Stimulated activated CD4-positive, alpha-beta T cell treated with anti-CD3 and anti-CD28 coated beads, Interleukin-1b, Interleukin-23, amount 100 ng/mL, for 1 hour (primary cell): ENCODE measurements around the gene CNTLN.
"Not testable (repeated sequence)": the region's sequence is repeated elsewhere in the genome, so short reads cannot be mapped to it uniquely, and the experiment has no call there.

ENCODE experiments used
- DNase-seq, 2 donors: peaks; one replicate each; pipeline ENCODE4 v3.0.0-alpha.2; 2020; ENCODE audit warnings: low read depth in 2 of 2

CNTLN gene

DNA sequence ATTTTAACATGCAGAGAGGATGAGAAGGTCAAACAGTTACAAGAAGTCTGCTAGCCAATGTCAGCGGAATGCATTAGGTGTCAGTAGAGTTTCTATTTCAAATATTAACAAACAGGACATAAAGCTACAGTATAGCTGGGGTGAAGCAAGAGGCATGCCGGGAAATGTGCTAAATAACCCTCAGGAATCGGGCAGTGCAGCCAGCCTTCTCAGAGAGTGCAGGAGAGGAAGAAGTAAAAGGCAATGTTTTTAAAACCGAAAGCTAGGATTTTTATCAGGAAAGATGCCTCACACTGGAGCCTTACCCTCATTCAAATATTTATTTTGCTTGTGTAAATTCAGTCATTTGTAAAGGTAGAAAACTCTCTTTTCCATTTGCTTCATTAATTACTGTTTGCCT lies 384.9 kb downstream of the CNTLN start:
- DNase-seq: no peak

DNA sequence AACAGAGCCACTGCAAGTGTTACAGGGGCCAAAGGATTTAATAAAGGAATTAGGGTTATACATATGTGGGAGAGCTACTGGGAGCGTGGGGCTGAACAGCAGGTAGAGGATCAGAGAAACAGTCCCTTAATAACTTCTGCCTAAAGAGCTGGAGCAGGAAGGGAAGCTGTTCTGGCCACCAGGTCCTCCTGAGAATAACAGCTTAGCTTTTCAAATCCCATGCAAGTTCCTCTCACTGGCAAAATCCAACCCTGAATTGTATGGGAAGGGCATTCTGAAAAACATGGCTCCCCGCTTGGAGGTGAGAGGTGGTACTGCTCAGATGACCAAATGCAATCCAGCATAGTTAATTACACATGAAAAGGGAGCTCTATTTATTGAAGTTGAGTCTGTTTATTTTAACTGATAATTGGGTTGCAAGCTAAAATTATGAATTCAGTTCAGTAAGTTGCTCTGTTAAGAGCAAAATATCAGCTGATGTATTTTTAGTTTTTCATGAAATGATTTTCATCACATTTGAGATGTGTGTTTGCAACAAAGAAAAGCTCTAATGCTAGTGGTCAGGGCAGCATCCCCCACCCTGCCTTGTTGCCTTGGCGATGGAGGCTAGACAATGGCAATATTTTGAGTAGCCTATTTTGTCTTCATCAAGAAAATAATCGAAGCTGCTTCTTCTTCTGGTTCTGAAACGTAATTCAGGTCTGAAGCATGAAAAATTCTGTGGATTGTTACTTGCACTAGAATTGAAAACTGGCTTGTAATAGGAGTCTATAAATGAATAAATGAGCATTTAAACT lies 385.6 kb downstream of the CNTLN start:
- no peak for DNase-seq

DNA sequence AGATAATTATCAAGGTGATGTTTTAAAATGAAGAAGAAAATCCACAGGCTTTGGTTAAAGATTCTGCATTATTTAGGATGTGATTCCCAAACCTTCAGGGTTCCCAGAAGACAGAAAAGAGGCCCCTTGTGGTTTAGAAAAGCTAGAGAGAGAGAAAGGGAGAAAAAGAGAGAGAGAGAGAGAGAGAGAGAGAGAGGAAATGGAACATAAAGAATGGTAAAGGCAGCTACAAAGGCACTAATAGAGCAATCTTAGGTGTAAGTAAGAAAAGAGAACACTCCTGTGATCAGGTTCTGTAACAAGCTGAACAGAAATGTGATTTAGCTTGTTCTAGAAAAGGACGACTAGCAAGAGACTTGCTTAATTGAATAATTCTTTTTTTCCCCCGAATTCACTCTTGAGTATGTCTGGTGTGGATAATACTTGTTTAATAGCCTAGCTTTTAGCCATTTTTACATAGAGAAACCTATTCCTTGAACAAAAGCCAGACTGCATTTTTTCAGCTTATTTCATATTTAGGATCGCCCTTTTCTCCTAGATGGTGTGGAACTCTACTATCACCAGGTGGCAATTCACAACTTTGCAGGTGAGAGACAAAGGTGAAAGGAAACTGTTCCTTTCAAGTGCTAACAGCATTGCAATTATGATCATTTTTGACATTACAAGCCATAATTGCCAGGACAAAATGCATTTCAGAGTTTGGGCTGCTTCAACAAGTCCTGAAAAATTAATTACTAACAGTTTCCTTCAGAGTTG lies 386.4 kb downstream of the CNTLN start:
- DNase-seq: no peak

DNA sequence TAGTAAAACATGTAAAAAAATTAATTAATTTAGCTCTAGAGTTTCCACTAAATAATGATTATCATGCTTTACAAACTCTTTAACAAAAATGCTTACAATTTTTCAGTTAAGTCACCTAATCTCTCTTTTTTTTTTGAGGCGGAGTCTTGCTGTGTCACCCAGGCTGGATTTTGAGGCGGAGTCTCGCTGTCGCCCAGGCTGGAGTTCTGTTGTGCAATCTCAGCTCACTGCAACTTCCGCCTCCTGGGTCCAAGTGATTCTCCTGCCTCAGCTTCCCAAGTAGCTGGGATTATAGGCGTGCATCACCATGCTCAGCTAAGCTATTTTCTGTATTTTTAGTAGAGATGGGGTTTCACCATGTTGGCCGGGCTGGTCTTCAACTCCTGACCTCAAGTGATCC lies 391.9 kb downstream of the CNTLN start:
- not testable (repeated sequence) for DNase-seq

DNA sequence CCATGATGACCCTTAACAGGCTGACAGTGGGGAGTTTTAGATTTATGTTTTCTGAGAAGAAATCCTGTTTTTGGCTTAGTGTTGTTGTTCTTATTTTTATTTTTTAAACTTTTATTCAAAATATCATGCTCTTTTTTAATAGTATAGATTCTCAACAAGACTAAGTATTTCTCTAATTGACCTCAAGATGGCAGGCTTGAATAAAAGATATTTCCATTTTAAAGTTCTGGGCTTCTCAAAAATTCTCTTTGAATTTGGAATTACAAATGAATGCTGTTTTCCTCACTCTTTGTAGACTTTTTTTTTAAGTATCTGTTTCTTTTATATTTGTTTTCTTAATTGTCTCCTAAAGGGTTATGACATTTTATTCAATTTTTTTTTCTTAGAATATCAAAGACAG lies 394.0 kb downstream of the CNTLN start:
- DNase-seq: no peak

DNA sequence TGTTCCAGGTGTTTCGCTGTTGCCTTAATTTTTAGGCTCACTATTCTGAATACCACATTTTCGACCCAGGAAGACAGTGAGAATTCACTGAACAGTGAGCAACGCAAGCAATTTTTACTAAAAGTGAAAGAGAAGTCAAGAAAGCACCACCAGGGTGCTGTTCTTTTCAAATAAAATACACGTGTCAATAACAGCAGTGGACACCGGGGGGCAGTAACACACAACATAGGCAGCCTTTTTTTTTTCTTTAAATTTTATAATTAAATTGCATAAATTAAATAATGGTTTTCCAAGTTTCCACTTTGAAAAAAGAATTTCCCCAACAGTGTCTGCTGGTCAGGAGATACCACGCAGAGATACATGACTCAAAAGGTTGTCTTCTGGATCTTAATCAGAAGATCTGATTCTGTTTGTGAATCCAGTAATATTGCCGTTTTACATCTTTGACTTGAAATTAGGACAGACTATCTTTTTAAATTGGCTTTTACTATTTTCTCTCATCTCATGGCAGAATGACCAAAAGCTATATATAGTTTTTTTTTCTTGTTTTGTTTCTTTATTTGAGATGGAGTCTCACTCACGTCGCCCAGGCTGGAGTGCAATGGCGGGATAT lies 396.9 kb downstream of the CNTLN start:
- DNase-seq: no peak

DNA sequence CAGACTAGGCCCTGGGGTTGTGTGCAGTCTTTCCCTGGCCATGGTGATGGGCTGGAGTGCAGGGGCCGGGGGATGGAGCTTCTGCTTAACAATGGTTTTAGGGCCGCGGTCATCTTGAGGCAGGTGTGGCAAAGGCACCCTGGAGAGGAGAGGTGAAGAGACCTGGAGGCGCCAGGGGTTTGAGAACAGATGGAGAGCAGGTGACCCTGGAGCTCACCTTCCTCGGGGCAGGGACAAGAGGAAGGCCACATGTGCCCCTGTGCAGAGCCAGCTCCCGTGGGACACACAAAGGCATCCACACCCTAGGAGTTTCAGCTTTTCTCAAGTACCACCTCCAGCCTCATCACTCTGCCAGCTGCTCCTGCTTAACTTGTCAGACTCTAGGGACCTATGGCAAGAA lies 397.6 kb downstream of the CNTLN start:
- no peak for DNase-seq

DNA sequence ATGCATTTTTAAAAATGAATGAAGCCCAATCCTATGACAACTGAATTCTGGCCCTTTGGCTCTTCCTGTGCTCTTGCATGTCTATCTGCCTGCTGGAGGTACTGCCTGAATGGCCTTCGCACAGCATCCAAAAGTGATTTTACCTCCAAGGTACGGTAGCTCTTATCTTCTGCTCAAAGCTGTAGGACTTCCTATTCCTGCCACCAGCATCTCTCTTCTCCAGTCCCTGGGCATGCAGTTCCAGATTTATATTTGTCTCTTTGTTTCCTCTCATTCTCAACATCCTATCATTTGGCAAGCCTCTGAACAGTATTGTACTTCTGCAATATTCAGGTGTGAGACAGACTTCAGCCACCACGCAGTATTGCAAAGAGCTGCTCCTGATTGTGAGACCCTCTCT lies 400.3 kb downstream of the CNTLN start:
- DNase-seq: no peak

DNA sequence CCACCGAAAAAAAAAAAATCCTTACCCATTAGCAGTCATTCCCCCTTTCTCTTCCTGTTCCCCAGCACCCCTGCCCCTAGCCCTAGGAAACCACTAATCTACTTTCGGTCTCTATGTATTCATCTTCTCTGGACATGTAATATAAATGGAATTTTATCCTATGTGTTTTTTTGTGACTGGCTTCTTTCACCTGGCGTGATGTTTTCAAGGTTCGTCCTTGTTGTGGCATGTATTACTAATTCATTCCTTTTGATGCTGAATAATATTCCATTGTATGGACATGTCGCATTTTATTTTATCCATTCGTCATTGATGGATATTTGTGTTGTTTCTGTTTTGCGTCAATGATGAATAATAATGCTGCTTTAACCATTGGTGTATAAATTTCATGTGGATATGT lies 401.2 kb downstream of the CNTLN start:
- DNase-seq: no peak

DNA sequence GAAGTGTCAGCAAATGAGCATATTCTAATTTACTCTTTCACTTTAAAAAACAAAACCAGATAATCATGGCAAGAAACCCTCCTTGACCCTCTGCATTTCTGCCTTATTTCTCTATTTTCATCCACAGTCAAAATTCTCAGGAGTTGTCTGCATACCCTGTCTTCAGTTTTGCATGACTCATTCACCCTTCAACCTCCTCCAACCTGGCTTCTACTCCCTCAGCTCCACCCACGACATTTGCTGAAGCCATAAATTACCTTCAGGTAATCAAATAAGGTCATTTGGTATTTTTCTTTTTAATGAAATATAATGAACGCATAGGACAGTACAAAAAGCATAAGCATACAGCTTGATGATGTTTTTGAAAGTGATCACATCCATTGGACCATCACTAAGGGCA lies 416.2 kb downstream of the CNTLN start:
- DNase-seq: no peak
